Caco-2 (cell line): ENCODE measurements around the gene NDUFB10. TPM values are rescaled to one million over a fixed set of nuclear protein-coding genes. Genes with fewer than 3 reads are reported as not detected.
A peak's percentile ranks its signal among the peaks of the same experiment; 100 is the strongest.

Experiments used
- BruUV-seq: library from RNA; stranded (reverse); fragments of 400-500 nt; replicated peaks from 2 replicates; lab custom pipeline; 2021; lab: Mats Ljungman, UMichigan
- CTCF ChIA-PET: fragments of 300-600 bp; sonication (Branson Sonifier 250); formaldehyde crosslinking; loops from one replicate; lab custom pipeline; 2022; ENCODE audit warnings: antibody characterized with exemption; lab: Charles Lee
- POLR2A ChIA-PET: fragments of 300-600 bp; sonication (Branson Sonifier 250); formaldehyde crosslinking; loops from one replicate; lab custom pipeline; 2022; ENCODE audit warnings: antibody characterized with exemption; lab: Charles Lee
- DNase-seq, 2 experiments: peaks; one replicate each; pipeline versions ENCODE4 v3.0.0 to v3.0.0-alpha.2; 2020 to 2022
- H3K27me3 ChIP-seq: replicated peaks from 2 replicates; pipeline ENCODE4 v1.6.0; 2011; ENCODE audit warnings: low read length; ENCODE audit not compliant: control insufficient read depth, insufficient read depth
- H3K36me3 ChIP-seq: 2 replicates; pipeline ENCODE4 v1.5.1; 2011; ENCODE audit warnings: low read length; ENCODE audit not compliant: control insufficient read depth, insufficient read depth
- H3K4me1 ChIP-seq: fragments of 250-450 bp; sonication (Bioruptor Pico); 2 replicates; pipeline ENCODE4 v1.5.1; 2020; ENCODE audit warnings: mild to moderate bottlenecking
- H3K4me3 ChIP-seq: 2 replicates; pipeline ENCODE4 v1.5.1; 2011; ENCODE audit warnings: low read depth, mild to moderate bottlenecking, control low read depth, low read length
- H3K9me3 ChIP-seq: fragments of 250-450 bp; sonication (Bioruptor Pico); 2 replicates; pipeline ENCODE4 v1.5.1; 2020; ENCODE audit warnings: mild to moderate bottlenecking, moderate library complexity
- H3K27ac Mint-ChIP-seq: one replicate; pipeline ENCODE4 v1.8.0; 2022; ENCODE audit warnings: mixed read lengths; ENCODE audit not compliant: unreplicated experiment
- H3K27me3 Mint-ChIP-seq: one replicate; pipeline ENCODE4 v1.8.0; 2022; ENCODE audit warnings: mixed read lengths; ENCODE audit not compliant: insufficient read depth, unreplicated experiment
- H3K36me3 Mint-ChIP-seq: one replicate; pipeline ENCODE4 v1.8.0; 2022; ENCODE audit warnings: mild to moderate bottlenecking, mixed read lengths; ENCODE audit not compliant: insufficient read depth, unreplicated experiment
- H3K4me1 Mint-ChIP-seq: one replicate; pipeline ENCODE4 v1.8.0; 2022; ENCODE audit warnings: low read depth, mixed read lengths; ENCODE audit not compliant: unreplicated experiment
- H3K4me3 Mint-ChIP-seq: one replicate; pipeline ENCODE4 v1.8.0; 2022; ENCODE audit warnings: mild to moderate bottlenecking, moderate library complexity, mixed read lengths; ENCODE audit not compliant: unreplicated experiment
- H3K9me3 Mint-ChIP-seq: one replicate; pipeline ENCODE4 v1.8.0; 2022; ENCODE audit warnings: mixed read lengths; ENCODE audit not compliant: unreplicated experiment
- intact Hi-C: fragments of 100-400 bp; cut with micrococcal nuclease; formaldehyde crosslinking; loops from one replicate; pipeline ENCODE4 v1.10.0; 2022; ENCODE audit not compliant: unreplicated experiment
- total RNA-seq: library from RNA; stranded (reverse); gene quantifications from 2 replicates; pipeline ENCODE4 v1.2.3, GENCODE V29; 2022
- TF ChIP-seq, protein P1 (sequence below), 2 experiments: fragments of 200-600 bp in 1 of 2; IDR thresholded peaks; 1 replicate in 1 of 2; 2 replicates in 1 of 2; pipeline versions ENCODE4 v1.5.1 to v1.8.0; 2011 to 2022; ENCODE audit warnings: antibody characterized with exemption in 1 of 2, control low read depth in 1 of 2, inconsistent platforms in 1 of 2, low read depth in 1 of 2, low read length in 1 of 2, mild to moderate bottlenecking in 1 of 2, moderate library complexity in 1 of 2; ENCODE audit not compliant: insufficient read depth in 1 of 2, severe bottlenecking in 1 of 2, unreplicated experiment in 1 of 2

NDUFB10 gene
- total RNA-seq, 1 experiment from 2014 or later, result 128 TPM

DNA sequence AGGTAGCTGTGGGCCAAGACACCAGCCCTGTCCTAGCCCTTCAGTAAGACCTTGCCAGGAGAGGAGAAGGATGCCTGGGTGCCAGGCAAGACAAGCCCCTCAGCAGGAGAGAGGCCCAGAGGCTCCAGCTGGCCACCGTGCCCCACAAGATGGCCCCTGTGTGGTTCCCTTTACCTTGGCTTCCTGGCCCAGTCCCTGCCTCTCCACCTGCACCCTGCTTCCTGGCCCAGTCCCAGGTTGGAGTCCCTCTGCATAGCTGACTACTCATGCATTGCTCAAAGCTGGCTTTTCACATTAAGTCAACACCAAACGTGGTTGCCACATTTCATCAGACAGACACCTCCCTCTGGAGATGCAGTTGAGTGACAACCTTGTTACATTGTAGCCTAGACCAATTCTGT, 34.4 kb downstream of the NDUFB10 start:
- no peak overlapping the region for H3K4me3 ChIP-seq
- peaks cover 8% of the 10 kb centered on the region; the same call in 1 of the 2 replicates for H3K4me1 ChIP-seq
- no peak for DNase-seq
- CTCF ChIA-PET, result interaction anchor here (1.5 kb wide), 1 partner anchor 11 kb away, joined by 4 read pairs; no protein-coding TSS in a partner anchor
- H3K9me3 ChIP-seq, result no peaks in the 10 kb centered on the region
- TF ChIP-seq, protein P1, sequence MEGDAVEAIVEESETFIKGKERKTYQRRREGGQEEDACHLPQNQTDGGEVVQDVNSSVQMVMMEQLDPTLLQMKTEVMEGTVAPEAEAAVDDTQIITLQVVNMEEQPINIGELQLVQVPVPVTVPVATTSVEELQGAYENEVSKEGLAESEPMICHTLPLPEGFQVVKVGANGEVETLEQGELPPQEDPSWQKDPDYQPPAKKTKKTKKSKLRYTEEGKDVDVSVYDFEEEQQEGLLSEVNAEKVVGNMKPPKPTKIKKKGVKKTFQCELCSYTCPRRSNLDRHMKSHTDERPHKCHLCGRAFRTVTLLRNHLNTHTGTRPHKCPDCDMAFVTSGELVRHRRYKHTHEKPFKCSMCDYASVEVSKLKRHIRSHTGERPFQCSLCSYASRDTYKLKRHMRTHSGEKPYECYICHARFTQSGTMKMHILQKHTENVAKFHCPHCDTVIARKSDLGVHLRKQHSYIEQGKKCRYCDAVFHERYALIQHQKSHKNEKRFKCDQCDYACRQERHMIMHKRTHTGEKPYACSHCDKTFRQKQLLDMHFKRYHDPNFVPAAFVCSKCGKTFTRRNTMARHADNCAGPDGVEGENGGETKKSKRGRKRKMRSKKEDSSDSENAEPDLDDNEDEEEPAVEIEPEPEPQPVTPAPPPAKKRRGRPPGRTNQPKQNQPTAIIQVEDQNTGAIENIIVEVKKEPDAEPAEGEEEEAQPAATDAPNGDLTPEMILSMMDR (IDR thresholded peaks at IDR 0.05; ENCODE audit: insufficient read depth in 1 of 2, low read depth in 1 of 2, low read length in 1 of 2, severe bottlenecking in 1 of 2, unreplicated experiment in 1 of 2), result no peak
- intact Hi-C loops, result no loop called here
- H3K4me1 Mint-ChIP-seq, result peaks cover 2% of the 10 kb centered on the region
- no peaks in the 10 kb centered on the region for H3K36me3 ChIP-seq
- H3K27me3 ChIP-seq, result no peaks in the 10 kb centered on the region
- H3K9me3 Mint-ChIP-seq, result no peaks in the 10 kb centered on the region
- H3K27ac Mint-ChIP-seq, result peak overlapping the region; percentile 39
- no peaks in the 10 kb centered on the region for H3K27me3 Mint-ChIP-seq
- no TSS peak for BruUV-seq
- peaks cover 20% of the 10 kb centered on the region for H3K36me3 Mint-ChIP-seq
- POLR2A ChIA-PET, result no interaction called here
- H3K4me3 Mint-ChIP-seq, result peak overlapping the region; percentile 46

DNA sequence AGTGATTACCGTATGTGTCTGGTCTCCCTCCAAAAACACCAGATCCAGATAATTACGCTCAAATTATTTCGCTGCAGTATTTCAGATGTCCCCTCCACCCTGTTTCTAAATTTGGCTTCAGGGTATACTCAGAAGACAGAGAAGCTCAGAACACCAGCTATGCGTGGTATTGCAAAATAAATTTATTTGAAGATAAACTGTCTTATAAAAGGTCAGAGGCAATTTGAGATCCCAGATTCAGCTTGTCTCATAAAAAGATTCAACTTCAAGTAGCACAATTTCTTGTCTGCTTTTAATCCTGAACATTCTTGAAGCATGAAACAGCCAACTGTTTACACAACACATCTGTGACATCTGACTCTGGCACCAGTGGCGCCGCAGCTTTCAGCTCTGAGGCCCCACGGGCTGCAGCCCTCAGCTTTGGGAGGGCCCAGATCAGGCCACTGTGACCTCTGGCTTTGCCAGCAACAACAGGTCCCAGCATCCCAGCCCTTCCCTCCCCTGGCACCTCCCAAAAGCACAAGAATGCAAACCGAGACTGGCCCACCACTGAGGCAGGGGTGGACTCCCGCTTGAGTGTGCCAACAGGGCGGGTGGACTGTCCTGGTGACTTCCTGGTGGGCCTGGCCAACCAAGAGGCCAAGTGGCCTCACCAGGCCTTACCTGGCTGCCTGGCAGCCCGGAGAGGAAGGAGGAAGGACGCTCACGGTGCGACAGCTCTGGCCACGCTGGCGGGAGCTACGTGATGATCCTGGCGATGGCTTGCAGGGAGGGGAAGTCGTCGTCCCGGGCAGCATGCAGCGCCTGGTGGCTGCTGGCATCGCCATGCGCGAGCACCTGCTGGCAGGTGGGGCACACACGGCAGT, 38.4 kb downstream of the NDUFB10 start:
- no peaks in the 10 kb centered on the region for H3K9me3 ChIP-seq
- H3K4me1 ChIP-seq, result no peaks in the 10 kb centered on the region
- no peak for DNase-seq
- no peaks in the 10 kb centered on the region for H3K27me3 ChIP-seq
- POLR2A ChIA-PET, result no interaction called here
- intact Hi-C loops, result no loop called here
- H3K4me1 Mint-ChIP-seq, result no peaks in the 10 kb centered on the region
- TF ChIP-seq, protein P1 (IDR thresholded peaks at IDR 0.05; ENCODE audit: insufficient read depth in 1 of 2, low read depth in 1 of 2, low read length in 1 of 2, severe bottlenecking in 1 of 2, unreplicated experiment in 1 of 2), result no peak
- CTCF ChIA-PET, result no interaction called here
- no peak overlapping the region for H3K27ac Mint-ChIP-seq
- H3K36me3 Mint-ChIP-seq, result peaks cover 49% of the 10 kb centered on the region
- H3K27me3 Mint-ChIP-seq, result no peaks in the 10 kb centered on the region
- H3K4me3 Mint-ChIP-seq, result no peak overlapping the region
- H3K4me3 ChIP-seq, result no peak overlapping the region
- H3K36me3 ChIP-seq, result peaks cover 2% of the 10 kb centered on the region; the same call in 1 of the 2 replicates
- no peaks in the 10 kb centered on the region for H3K9me3 Mint-ChIP-seq
- BruUV-seq, result no TSS peak

DNA sequence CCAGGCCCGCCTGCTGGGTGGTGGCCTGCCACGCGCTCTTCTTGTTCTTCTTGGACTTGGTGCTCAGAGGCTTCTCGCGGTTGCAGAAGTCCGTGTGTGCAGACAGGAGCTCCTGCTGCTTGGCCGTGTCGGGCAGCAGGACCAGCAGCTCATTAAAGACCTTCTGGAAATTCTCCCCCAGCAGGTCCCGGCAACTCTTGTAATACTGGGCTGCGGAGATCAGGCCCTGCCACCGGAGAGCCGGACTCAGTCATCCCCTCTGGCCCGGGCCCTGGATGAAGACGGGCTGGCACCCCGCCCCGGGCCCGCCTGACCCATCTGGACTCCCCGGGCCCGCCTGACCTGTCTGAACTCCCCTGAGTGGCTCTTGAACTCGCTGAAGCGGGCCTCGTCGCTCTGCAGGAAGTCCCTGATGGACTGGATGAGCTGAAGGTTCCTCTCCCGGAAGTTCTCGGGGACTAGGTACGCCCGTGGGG, 39.1 kb downstream of the NDUFB10 start:
- no peak overlapping the region for H3K27ac Mint-ChIP-seq
- intact Hi-C loops, result no loop called here
- Histone ChIP-seq H3K4me1 (no peaks in the 10 kb centered on the region), H3K27me3 (no peaks in the 10 kb centered on the region), H3K4me3 (no peak overlapping the region), H3K9me3 (no peaks in the 10 kb centered on the region), H3K36me3 (peaks cover 2% of the 10 kb centered on the region; the same call in 1 of the 2 replicates)
- no peak for DNase-seq
- POLR2A ChIA-PET, result no interaction called here
- H3K4me1 Mint-ChIP-seq, result no peaks in the 10 kb centered on the region
- TF ChIP-seq, protein P1 (IDR thresholded peaks at IDR 0.05; ENCODE audit: insufficient read depth in 1 of 2, low read depth in 1 of 2, low read length in 1 of 2, severe bottlenecking in 1 of 2, unreplicated experiment in 1 of 2), result no peak
- no peaks in the 10 kb centered on the region for H3K27me3 Mint-ChIP-seq
- BruUV-seq, result TSS peak; percentile 15
- no peak overlapping the region for H3K4me3 Mint-ChIP-seq
- H3K9me3 Mint-ChIP-seq, result no peaks in the 10 kb centered on the region
- CTCF ChIA-PET, result no interaction called here
- peaks cover 49% of the 10 kb centered on the region for H3K36me3 Mint-ChIP-seq
